ENCODE measurements around the gene RBMXL2.

DNA sequence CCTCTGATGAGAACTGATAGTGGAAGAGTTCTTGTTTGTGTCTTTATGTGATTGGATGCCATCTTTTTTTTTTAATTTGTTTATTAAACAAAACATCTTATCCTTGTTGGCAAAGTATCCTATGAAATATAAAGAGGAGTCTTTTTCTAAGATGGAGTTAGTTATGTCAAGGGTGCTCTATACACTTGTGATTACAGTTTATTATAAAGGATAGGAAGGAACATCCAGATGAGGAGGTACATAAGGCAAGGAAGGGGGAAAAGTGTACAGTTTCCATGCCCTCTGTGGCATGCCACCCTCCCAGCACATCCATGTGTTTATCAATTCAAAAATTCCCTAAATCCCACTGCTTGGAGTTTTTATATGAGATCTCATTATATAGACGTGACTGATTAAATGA lies 7.4 kb upstream of the RBMXL2 start:
- TF ChIP-seq, protein P1, sequence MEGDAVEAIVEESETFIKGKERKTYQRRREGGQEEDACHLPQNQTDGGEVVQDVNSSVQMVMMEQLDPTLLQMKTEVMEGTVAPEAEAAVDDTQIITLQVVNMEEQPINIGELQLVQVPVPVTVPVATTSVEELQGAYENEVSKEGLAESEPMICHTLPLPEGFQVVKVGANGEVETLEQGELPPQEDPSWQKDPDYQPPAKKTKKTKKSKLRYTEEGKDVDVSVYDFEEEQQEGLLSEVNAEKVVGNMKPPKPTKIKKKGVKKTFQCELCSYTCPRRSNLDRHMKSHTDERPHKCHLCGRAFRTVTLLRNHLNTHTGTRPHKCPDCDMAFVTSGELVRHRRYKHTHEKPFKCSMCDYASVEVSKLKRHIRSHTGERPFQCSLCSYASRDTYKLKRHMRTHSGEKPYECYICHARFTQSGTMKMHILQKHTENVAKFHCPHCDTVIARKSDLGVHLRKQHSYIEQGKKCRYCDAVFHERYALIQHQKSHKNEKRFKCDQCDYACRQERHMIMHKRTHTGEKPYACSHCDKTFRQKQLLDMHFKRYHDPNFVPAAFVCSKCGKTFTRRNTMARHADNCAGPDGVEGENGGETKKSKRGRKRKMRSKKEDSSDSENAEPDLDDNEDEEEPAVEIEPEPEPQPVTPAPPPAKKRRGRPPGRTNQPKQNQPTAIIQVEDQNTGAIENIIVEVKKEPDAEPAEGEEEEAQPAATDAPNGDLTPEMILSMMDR (IDR thresholded peaks at IDR 0.05) = no peak
- no peak for TF ChIP-seq POLR2A (IDR thresholded peaks at IDR 0.05)
